DOHH2 (cell line): ENCODE data around the gene TTLL8.
A peak's percentile ranks its signal among the peaks of the same experiment; 100 is the strongest.

Experiments
- H3F3A ChIP-seq: fragments of 200-600 bp; sonication (generic), shearing (Covaris generic); 2 replicates; pipeline ENCODE4 v1.6.0; 2016; ENCODE audit warnings: antibody characterized with exemption, mild to moderate bottlenecking; ENCODE audit not compliant: control insufficient read depth, insufficient read depth
- H3K27ac ChIP-seq: fragments of 200-600 bp; sonication (generic); 2 replicates; pipeline ENCODE4 v1.5.1; 2014; ENCODE audit warnings: low read depth, mild to moderate bottlenecking, low read length, moderate library complexity
- H3K27me3 ChIP-seq: fragments of 200-600 bp; sonication (generic); 2 replicates; pipeline ENCODE4 v1.6.1; 2014; ENCODE audit warnings: mild to moderate bottlenecking, low read length, mixed read lengths; ENCODE audit not compliant: control insufficient read depth
- H3K36me3 ChIP-seq: fragments of 200-600 bp; sonication (generic); 2 replicates; pipeline ENCODE4 v1.6.1; 2014; ENCODE audit warnings: mild to moderate bottlenecking, low read length, moderate library complexity, mixed read lengths; ENCODE audit not compliant: control insufficient read depth
- H3K4me1 ChIP-seq: fragments of 200-600 bp; sonication (generic); 2 replicates; pipeline ENCODE4 v1.6.1; 2014; ENCODE audit warnings: mild to moderate bottlenecking, low read length, mixed read lengths; ENCODE audit not compliant: control insufficient read depth
- H3K4me2 ChIP-seq: fragments of 200-600 bp; sonication (generic); 2 replicates; pipeline ENCODE4 v1.6.0; 2014; ENCODE audit warnings: mild to moderate bottlenecking, low read length, moderate library complexity
- H3K4me3 ChIP-seq: fragments of 200-600 bp; sonication (generic); 2 replicates; pipeline ENCODE4 v1.5.1; 2014; ENCODE audit warnings: mild to moderate bottlenecking, low read length, mixed read lengths
- H3K79me2 ChIP-seq: fragments of 200-600 bp; sonication (generic); 2 replicates; pipeline ENCODE4 v1.6.1; 2014; ENCODE audit warnings: mild to moderate bottlenecking, low read length, mixed read lengths; ENCODE audit not compliant: control insufficient read depth
- H3K9me2 ChIP-seq: fragments of 200-600 bp; sonication (generic); replicated peaks from 2 replicates; pipeline ENCODE4 v1.6.1; 2014; ENCODE audit warnings: mild to moderate bottlenecking, low read length, mixed read lengths; ENCODE audit not compliant: control insufficient read depth
- H3K9me3 ChIP-seq: fragments of 200-600 bp; sonication (generic); 2 replicates; pipeline ENCODE4 v1.6.1; 2014; ENCODE audit warnings: antibody characterized with exemption, low read length, mixed read lengths; ENCODE audit not compliant: control insufficient read depth, insufficient read depth
- H4K20me1 ChIP-seq: fragments of 200-600 bp; sonication (generic); 2 replicates; pipeline ENCODE4 v1.6.0; 2014; ENCODE audit warnings: low read depth, mild to moderate bottlenecking, antibody characterized with exemption, low read length, moderate library complexity; ENCODE audit not compliant: control insufficient read depth, insufficient read depth
- CTCF ChIP-seq: fragments of 200-600 bp; sonication (generic); IDR thresholded peaks from one replicate; pipeline ENCODE4 v1.5.1; 2014; ENCODE audit warnings: antibody characterized with exemption, mild to moderate bottlenecking, low read depth, low read length; ENCODE audit not compliant: poor library complexity, severe bottlenecking
- EZH2phosphoT487 ChIP-seq: fragments of 200-600 bp; sonication (generic); IDR thresholded peaks from 2 replicates; pipeline ENCODE4 v1.6.1; 2017; ENCODE audit warnings: borderline replicate concordance, mild to moderate bottlenecking, antibody characterized with exemption, low read length, moderate library complexity, mixed read lengths

TTLL8 gene

GRCh38 chr22:50057278-50058060 is 629 bp downstream of the TTLL8 start:
- TF ChIP-seq CTCF (no peak), EZH2phosphoT487 (no peak)
- Histone ChIP-seq H3F3A (peaks cover 30% of the 10 kb centered on the region), H3K4me1 (peaks cover 68% of the 10 kb centered on the region), H3K27me3 (no peaks in the 10 kb centered on the region), H4K20me1 (no peaks in the 10 kb centered on the region), H3K27ac (peak overlapping the region; percentile 91), H3K79me2 (no peaks in the 10 kb centered on the region), H3K9me2 (no peaks in the 10 kb centered on the region), H3K4me3 (peak overlapping the region; percentile 70; the same call in 1 of the 2 replicates), H3K9me3 (peaks cover 16% of the 10 kb centered on the region), H3K4me2 (peak overlapping the region; percentile 94), H3K36me3 (no peaks in the 10 kb centered on the region)

GRCh38 chr22:50056214-50056972 is 1.7 kb downstream of the TTLL8 start:
- Histone ChIP-seq H3F3A (peaks cover 33% of the 10 kb centered on the region), H3K79me2 (no peaks in the 10 kb centered on the region), H3K36me3 (no peaks in the 10 kb centered on the region), H3K4me2 (peak overlapping the region; percentile 94), H3K4me3 (peak overlapping the region; percentile 70), H3K4me1 (peaks cover 68% of the 10 kb centered on the region), H3K9me3 (peaks cover 21% of the 10 kb centered on the region), H3K27me3 (no peaks in the 10 kb centered on the region), H3K9me2 (no peaks in the 10 kb centered on the region), H4K20me1 (no peaks in the 10 kb centered on the region), H3K27ac (peak overlapping the region; percentile 91)
- TF ChIP-seq EZH2phosphoT487 (no peak), CTCF (no peak)

GRCh38 chr22:50053861-50054260 is 4.2 kb downstream of the TTLL8 start:
- Histone ChIP-seq H3K9me2 (no peaks in the 10 kb centered on the region), H3K27me3 (no peaks in the 10 kb centered on the region), H3K4me1 (peaks cover 53% of the 10 kb centered on the region), H3F3A (peaks cover 24% of the 10 kb centered on the region), H3K36me3 (no peaks in the 10 kb centered on the region), H3K79me2 (no peaks in the 10 kb centered on the region), H4K20me1 (no peaks in the 10 kb centered on the region), H3K4me3 (peak overlapping the region; percentile 53), H3K4me2 (peak overlapping the region; percentile 66), H3K27ac (peak overlapping the region; percentile 85), H3K9me3 (peaks cover 21% of the 10 kb centered on the region)
- TF ChIP-seq EZH2phosphoT487 (no peak), CTCF (no peak)
